Measurements from ENCODE around the gene TTLL12. TPM values are rescaled to one million over a fixed set of nuclear protein-coding genes. Genes with fewer than 3 reads are reported as not detected.

Gene TTLL12
- total RNA-seq, 1 experiment from 2014 or later: 46.4 TPM

DNA sequence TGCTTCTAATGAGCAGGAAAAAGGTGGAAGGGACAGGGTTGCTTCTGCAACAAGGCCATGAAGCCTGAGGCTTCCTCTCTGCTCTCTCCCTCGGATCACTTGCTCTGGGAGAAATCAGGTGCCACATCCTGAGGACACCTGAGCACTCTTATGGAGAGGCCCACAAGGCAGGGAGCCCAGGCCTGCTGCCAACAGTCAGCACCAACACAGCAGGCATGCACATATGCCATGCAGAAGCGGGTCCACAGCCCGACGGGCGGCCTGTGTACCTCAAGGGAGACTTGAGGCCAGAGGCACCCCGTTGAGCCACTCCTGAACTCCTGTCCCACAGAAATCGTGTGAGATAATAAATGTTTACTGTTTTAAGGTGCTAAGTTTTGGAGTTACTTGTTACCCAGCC, 9.5 kb downstream of the TTLL12 start:
- no peak overlapping the region for H3K27ac Mint-ChIP-seq (ENCODE audit: unreplicated experiment)
- CTCF ChIA-PET: no interaction called here
- Histone ChIP-seq H3K4me1 (no peaks in the 10 kb centered on the region), H3K36me3 (ENCODE audit: control insufficient read depth, insufficient read depth, low read length) (peaks cover 6% of the 10 kb centered on the region), H3K27me3 (replicated peaks; ENCODE audit: control insufficient read depth, insufficient read depth, low read length) (no peaks in the 10 kb centered on the region), H3K9me3 (no peaks in the 10 kb centered on the region), H3K4me3 (ENCODE audit: low read depth, low read length) (no peak overlapping the region)
- no peak overlapping the region for H3K4me3 Mint-ChIP-seq (ENCODE audit: unreplicated experiment)
- POLR2A ChIA-PET: no interaction called here
- peaks cover 47% of the 10 kb centered on the region for H3K36me3 Mint-ChIP-seq (ENCODE audit: insufficient read depth, unreplicated experiment)
- H3K27me3 Mint-ChIP-seq (ENCODE audit: insufficient read depth, unreplicated experiment): no peaks in the 10 kb centered on the region
- TF ChIP-seq, protein P1, sequence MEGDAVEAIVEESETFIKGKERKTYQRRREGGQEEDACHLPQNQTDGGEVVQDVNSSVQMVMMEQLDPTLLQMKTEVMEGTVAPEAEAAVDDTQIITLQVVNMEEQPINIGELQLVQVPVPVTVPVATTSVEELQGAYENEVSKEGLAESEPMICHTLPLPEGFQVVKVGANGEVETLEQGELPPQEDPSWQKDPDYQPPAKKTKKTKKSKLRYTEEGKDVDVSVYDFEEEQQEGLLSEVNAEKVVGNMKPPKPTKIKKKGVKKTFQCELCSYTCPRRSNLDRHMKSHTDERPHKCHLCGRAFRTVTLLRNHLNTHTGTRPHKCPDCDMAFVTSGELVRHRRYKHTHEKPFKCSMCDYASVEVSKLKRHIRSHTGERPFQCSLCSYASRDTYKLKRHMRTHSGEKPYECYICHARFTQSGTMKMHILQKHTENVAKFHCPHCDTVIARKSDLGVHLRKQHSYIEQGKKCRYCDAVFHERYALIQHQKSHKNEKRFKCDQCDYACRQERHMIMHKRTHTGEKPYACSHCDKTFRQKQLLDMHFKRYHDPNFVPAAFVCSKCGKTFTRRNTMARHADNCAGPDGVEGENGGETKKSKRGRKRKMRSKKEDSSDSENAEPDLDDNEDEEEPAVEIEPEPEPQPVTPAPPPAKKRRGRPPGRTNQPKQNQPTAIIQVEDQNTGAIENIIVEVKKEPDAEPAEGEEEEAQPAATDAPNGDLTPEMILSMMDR (IDR thresholded peaks at IDR 0.05; ENCODE audit: insufficient read depth in 1 of 2, low read depth in 1 of 2, low read length in 1 of 2, severe bottlenecking in 1 of 2, unreplicated experiment in 1 of 2): no peak
- TSS peak; percentile 13 for BruUV-seq (replicated peaks)
- H3K9me3 Mint-ChIP-seq (ENCODE audit: unreplicated experiment): no peaks in the 10 kb centered on the region
- no peaks in the 10 kb centered on the region for H3K4me1 Mint-ChIP-seq (ENCODE audit: low read depth, unreplicated experiment)
- no peak for DNase-seq
- intact Hi-C loops (cut with micrococcal nuclease; ENCODE audit: unreplicated experiment): no loop called here

DNA sequence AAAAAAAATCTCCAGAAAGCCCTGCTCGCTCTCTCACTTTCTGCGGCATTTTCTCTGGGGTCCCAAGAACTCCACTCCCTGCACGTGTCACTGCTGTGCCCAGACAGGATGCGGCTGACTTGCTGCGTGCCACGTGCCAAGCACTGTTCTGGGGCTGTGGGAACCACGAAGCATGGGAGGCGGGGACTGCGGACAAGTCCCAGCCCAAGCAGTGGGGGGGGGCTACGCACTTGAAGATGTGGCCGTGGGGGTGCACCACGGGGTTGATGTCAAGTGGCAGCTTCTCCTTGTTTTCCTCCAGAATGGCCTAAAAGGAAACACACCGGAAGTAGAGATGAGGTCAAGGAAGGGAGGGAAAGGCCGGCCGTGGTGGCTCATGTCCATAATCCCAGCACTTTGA, 10.8 kb downstream of the TTLL12 start:
- no peaks in the 10 kb centered on the region for H3K27me3 ChIP-seq (replicated peaks; ENCODE audit: control insufficient read depth, insufficient read depth, low read length)
- H3K9me3 Mint-ChIP-seq (ENCODE audit: unreplicated experiment): no peaks in the 10 kb centered on the region
- intact Hi-C loops (cut with micrococcal nuclease; ENCODE audit: unreplicated experiment): no loop called here
- H3K36me3 ChIP-seq (ENCODE audit: control insufficient read depth, insufficient read depth, low read length): peaks cover 8% of the 10 kb centered on the region
- H3K9me3 ChIP-seq: no peaks in the 10 kb centered on the region
- BruUV-seq (replicated peaks): no TSS peak
- ChIA-PET POLR2A (no interaction called here), CTCF (no interaction called here)
- no peak overlapping the region for H3K4me3 Mint-ChIP-seq (ENCODE audit: unreplicated experiment)
- no peak for DNase-seq
- H3K4me3 ChIP-seq (ENCODE audit: low read depth, low read length): no peak overlapping the region
- TF ChIP-seq, protein P1 (IDR thresholded peaks at IDR 0.05; ENCODE audit: insufficient read depth in 1 of 2, low read depth in 1 of 2, low read length in 1 of 2, severe bottlenecking in 1 of 2, unreplicated experiment in 1 of 2): no peak
- H3K36me3 Mint-ChIP-seq (ENCODE audit: insufficient read depth, unreplicated experiment): peaks cover 45% of the 10 kb centered on the region
- H3K4me1 Mint-ChIP-seq (ENCODE audit: low read depth, unreplicated experiment): no peaks in the 10 kb centered on the region
- no peaks in the 10 kb centered on the region for H3K4me1 ChIP-seq
- H3K27me3 Mint-ChIP-seq (ENCODE audit: insufficient read depth, unreplicated experiment): no peaks in the 10 kb centered on the region
- H3K27ac Mint-ChIP-seq (ENCODE audit: unreplicated experiment): no peak overlapping the region

DNA sequence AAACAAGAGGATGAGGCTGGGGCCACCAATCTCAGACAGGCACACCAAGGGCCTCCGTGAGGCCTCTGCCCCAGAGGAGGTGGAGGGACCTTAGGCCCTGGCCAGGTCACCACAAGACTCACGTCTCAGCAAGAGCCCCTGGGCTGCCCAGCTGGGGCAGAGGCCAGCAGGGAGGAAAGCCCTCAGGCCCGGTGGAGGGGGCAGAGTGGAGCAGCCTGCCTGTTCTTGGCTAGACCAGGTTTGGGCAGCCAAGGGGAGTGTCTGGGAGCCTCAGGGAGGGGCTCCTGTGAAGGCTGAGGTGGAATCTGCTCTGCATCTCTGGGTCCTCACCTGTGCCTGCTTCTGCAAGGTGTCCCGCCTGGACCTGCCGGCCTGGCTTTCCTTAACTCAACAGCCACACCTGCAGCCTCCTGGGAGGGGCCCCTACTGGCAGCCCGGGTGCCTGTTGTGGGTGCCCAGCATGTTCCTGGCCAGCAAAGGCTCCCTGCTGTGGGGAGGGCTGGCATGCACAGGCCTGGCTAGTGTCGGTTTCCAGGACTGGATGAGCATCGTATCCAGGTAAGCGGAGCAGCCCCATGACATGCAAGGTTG, 11.9 kb downstream of the TTLL12 start:
- DNase-seq: no peak
- no TSS peak for BruUV-seq (replicated peaks)
- POLR2A ChIA-PET: no interaction called here
- no peaks in the 10 kb centered on the region for H3K4me1 Mint-ChIP-seq (ENCODE audit: low read depth, unreplicated experiment)
- no peaks in the 10 kb centered on the region for H3K4me1 ChIP-seq
- H3K9me3 ChIP-seq: no peaks in the 10 kb centered on the region
- H3K27me3 ChIP-seq (replicated peaks; ENCODE audit: control insufficient read depth, insufficient read depth, low read length): no peaks in the 10 kb centered on the region
- TF ChIP-seq, protein P1 (IDR thresholded peaks at IDR 0.05; ENCODE audit: insufficient read depth in 1 of 2, low read depth in 1 of 2, low read length in 1 of 2, severe bottlenecking in 1 of 2, unreplicated experiment in 1 of 2): no peak
- CTCF ChIA-PET: no interaction called here
- H3K27ac Mint-ChIP-seq (ENCODE audit: unreplicated experiment): no peak overlapping the region
- peaks cover 8% of the 10 kb centered on the region for H3K36me3 ChIP-seq (ENCODE audit: control insufficient read depth, insufficient read depth, low read length)
- peaks cover 34% of the 10 kb centered on the region for H3K36me3 Mint-ChIP-seq (ENCODE audit: insufficient read depth, unreplicated experiment)
- no peak overlapping the region for H3K4me3 ChIP-seq (ENCODE audit: low read depth, low read length)
- no peaks in the 10 kb centered on the region for H3K9me3 Mint-ChIP-seq (ENCODE audit: unreplicated experiment)
- H3K4me3 Mint-ChIP-seq (ENCODE audit: unreplicated experiment): no peak overlapping the region
- intact Hi-C loops (cut with micrococcal nuclease; ENCODE audit: unreplicated experiment): no loop called here
- H3K27me3 Mint-ChIP-seq (ENCODE audit: insufficient read depth, unreplicated experiment): no peaks in the 10 kb centered on the region
